HG03342 (cell line): ENCODE measurements around the gene PBX1.

Source experiments
- ATAC-seq: cut with Tn5 transposase; IDR thresholded peaks from one replicate; pipeline ENCODE4 v1.9.1; 2021; ENCODE audit warnings: mild to moderate bottlenecking, moderate library complexity; ENCODE audit not compliant: unreplicated experiment

The PBX1 gene

GRCh38 chr1:164716992-164717703 lies 158.2 kb downstream of the PBX1 start:
- peak; percentile 87 for ATAC-seq

GRCh38 chr1:164718821-164719220 lies 159.8 kb downstream of the PBX1 start:
- no peak for ATAC-seq

DNA sequence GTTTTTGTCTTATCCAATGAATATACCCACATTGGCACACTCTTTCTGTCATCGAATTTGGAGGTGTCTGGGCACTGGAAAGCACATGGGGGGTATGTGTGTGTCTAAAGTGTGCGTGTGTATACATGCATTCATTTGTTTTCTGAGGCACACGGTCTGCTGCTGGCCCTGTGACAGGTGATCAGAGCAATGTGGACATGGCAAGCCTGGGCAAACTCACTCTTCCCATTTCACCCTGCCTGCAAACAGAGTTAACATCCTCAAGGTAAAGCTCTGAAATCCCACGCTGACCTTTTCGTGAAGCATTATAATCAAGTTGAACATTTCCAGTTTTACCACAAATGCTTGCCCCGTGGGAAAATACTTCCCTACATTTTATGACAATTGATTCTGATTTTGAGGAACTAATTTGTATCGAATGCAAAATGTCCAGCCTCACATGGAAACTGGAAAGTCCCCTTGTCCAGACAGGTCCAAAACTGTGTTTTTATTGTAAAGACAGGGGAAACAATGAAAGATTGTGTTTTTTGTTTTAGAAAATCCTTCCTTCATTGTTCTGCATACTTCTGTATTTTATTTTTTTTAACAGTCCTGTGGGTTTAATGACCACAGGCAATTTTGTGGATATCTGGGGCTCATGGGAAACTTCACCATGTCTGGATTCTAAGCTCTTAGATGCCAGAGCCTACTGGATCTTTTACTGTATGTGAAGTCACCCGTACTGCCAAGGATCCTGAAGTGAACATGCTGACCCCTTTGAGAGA lies 160.9 kb downstream of the PBX1 start:
- no peak for ATAC-seq

DNA sequence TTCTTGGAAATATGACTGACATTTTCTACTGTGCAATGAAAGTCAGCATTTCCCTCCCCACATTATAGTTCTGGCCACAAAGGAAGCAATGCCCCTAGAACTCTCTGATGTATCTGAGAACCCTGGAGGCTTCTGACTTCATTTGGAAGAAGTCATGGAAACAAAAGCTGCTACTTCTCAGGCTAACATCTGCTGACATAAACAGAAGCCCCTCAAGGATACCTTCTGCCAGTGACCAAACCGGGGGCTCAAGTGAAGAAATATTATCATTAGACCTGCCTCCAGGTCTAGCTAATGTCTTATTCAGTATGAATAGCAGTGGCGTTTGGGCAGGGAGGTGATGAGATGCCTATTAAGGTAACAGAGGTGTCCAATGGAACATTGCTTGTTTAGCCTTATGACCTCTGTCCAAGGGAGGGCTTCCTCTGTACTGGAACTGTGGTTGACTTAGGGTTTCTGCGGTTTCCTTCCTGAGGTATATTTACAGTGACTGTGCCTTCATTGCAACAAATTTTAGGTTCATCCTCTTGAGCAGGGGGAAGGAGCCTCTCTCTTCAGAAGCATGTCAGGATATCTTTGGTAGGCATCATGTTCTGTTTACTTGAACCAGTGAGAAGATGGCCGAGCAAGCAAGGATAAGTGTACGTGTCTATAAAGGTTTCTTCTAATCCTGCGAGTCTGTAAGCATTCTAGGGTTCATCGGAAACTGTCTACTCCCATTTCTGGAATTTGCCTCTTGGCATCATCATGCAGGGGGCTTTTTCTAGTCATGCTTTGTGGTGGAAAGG lies 161.7 kb downstream of the PBX1 start:
- no peak for ATAC-seq

- ATAC-seq = no peak
Observed at GRCh38 chr1:164721228-164721496, 162.2 kb downstream of the PBX1 start.

DNA sequence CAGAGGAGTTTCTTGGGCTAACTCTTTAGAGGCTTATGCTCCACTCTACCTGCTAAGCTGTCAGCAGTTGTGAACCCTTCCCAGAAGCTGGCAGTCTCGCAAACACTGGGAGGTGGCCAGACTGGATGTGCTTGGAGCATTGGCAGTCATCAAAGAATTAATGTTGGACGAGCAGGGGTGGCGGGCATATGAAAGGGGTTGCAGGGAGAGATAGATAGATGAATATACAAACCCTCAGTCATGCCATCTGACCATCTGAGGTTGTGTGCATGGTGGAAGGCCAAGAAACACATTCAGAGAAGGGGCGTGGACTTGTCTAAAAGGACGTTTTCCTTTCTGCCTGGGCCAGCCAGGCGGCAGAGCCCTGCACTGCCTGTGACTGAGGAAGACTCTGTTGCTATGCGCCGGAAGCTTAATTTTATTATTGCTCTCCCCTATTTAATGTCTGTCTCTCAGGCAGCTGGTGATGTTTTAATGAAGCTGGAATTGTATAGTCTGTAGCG lies 164.4 kb downstream of the PBX1 start:
- no peak for ATAC-seq

GRCh38 chr1:164725401-164725800 lies 166.4 kb downstream of the PBX1 start:
- no peak for ATAC-seq

- no peak for ATAC-seq
Observed at GRCh38 chr1:164726235-164726634, 167.3 kb downstream of the PBX1 start.

DNA sequence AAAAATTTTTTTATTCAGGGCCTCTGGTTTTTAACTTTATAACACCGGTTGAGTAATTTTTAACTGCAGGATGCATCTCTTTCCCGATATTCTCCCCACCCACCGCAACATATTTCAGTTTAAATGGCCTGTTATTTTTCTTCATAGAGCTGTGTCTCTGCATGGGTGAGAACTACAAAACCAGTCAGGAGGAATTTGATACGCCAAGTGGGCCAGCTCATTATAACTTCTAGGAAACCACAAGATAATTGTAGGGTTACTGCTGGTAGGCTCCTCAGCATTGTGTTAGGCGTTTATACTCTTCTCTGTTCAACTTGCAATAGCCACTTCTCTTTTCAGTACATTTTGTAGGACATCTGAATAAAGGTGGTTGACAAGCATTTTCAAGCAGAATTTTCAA lies 169.7 kb downstream of the PBX1 start:
- ATAC-seq = no peak

GRCh38 chr1:164731161-164731876 lies 172.3 kb downstream of the PBX1 start:
- no peak for ATAC-seq

DNA sequence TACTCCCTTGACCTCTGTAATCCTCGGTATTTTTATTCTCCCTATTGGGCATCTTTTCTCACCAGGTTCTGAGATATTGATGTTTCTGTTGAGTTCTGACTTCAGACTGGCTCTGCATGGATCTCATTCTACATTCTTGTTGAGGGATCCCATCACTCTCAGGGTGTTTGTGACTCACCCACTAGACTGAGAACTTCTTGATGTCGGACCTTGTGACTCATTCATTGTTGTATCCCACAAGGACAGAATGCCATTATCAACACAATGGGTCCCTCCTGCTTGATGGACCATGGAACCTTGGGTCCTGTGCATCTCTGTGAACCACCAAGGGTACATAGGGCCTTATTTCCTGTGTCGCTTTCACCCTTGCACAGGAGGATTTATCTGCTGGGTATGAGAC lies 174.1 kb downstream of the PBX1 start:
- no peak for ATAC-seq

GRCh38 chr1:164733734-164734133 lies 174.8 kb downstream of the PBX1 start:
- no peak for ATAC-seq

DNA sequence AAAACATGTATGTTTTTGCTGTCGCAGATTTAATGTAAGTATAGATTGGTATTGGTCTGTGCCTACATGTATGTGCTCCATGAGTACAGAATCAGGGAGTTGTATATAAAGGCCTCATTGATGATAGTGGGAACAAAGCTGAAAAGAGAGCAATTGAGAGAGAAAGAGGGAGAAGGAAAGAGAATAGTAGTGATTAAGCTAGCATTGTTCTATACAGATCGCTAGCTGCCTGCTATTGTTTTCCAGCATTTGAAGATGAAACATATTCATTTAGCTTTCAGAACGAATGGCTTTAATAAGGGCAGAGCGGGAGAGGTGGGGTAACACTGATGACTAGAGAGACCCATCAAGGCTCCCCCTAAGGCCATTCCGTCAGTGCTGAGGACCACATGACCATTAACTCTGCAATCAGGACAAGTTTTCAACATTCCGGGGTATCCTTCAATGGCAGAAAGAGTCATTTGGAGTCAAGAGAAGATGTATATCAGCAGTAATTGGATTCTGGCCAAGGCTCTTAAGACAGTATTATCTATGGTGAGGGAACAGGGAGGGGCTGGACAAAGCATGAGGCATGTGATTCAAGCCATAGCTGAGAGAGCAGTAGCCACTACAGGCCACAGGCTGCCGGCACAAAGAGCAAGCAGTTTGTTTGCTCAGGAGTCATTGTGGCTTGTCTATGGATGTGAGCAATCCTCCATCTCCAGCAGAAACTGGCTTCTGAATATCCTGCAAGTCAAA lies 176.5 kb downstream of the PBX1 start:
- ATAC-seq = no peak

DNA sequence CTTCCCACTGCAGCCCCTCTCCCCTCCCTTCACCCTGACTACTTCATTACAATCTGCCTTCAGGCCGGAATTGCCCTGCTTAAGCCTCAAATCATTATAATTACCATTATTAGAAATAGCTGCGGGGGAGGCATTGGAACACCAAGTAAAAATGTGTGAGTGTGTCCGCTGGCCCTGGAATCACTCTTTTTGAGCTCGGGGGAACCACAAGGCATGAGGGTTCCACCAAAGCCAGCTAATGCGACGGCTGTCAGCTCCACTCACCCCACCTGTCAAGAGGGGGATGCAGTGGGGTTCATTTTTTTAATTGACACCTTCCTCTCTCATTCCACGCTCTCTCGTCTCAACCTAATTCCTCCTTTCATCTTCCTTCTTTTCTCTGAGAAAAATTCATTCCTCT lies 177.2 kb downstream of the PBX1 start:
- no peak for ATAC-seq

GRCh38 chr1:164739189-164739588 lies 180.2 kb downstream of the PBX1 start:
- no peak for ATAC-seq

- ATAC-seq = no peak
Observed at GRCh38 chr1:164740000-164740526, 181.1 kb downstream of the PBX1 start.

- ATAC-seq = no peak
Observed at GRCh38 chr1:164742745-164743144, 183.8 kb downstream of the PBX1 start.

DNA sequence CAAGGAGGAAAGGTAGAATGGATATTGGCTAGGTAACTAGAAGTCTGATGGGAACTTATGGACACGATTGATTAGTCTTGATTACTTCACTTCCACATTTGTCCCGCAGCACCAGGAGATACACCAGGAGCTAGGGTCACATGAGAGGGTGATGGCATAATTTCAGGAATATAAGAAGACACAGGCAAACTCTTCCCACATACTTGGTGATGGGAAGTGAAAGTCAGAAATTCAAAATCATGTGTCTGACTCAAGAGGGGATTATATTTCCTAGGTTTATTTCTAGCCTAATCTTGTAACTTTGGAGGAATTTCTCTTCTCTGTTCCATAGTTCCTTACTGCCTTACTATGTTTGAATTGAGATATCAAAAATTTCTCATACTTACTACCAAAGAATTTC lies 185.0 kb downstream of the PBX1 start:
- ATAC-seq = no peak

- ATAC-seq = no peak
Observed at GRCh38 chr1:164745736-164746135, 186.8 kb downstream of the PBX1 start.

GRCh38 chr1:164746632-164747031 lies 187.6 kb downstream of the PBX1 start:
- ATAC-seq = no peak
